ENCODE measurements around the gene MRPL48.

DNA sequence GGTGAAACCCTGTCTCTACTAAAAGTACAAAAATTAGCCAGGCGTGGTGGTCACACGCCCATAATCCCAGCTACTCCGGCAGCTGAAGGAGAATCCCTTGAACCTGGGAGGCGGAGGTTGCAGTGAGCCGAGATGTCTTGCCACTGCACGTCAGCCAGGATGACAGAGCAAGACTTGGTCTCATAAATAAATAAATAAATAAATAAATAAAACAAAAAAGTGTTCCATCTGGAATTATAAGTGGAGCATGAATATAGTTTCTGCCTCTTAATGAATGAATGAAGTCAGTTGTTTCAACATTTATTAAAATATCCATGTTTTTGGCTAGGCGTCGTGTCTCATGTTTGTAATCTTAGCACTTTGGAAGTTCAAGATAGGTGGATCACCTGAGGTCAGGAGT is 27.1 kb downstream of the MRPL48 start:
- TF ChIP-seq, protein P1, sequence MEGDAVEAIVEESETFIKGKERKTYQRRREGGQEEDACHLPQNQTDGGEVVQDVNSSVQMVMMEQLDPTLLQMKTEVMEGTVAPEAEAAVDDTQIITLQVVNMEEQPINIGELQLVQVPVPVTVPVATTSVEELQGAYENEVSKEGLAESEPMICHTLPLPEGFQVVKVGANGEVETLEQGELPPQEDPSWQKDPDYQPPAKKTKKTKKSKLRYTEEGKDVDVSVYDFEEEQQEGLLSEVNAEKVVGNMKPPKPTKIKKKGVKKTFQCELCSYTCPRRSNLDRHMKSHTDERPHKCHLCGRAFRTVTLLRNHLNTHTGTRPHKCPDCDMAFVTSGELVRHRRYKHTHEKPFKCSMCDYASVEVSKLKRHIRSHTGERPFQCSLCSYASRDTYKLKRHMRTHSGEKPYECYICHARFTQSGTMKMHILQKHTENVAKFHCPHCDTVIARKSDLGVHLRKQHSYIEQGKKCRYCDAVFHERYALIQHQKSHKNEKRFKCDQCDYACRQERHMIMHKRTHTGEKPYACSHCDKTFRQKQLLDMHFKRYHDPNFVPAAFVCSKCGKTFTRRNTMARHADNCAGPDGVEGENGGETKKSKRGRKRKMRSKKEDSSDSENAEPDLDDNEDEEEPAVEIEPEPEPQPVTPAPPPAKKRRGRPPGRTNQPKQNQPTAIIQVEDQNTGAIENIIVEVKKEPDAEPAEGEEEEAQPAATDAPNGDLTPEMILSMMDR (IDR thresholded peaks at IDR 0.05) = no peak
- no peak for TF ChIP-seq POLR2A (IDR thresholded peaks at IDR 0.05)
